ENCODE measurements around the gene TAGLN2. TPM values are rescaled to one million over a fixed set of nuclear protein-coding genes. Genes with fewer than 3 reads are reported as not detected.
A peak's percentile ranks its signal among the peaks of the same experiment; 100 is the strongest.
"Not testable (repeated sequence)": the region's sequence is repeated elsewhere in the genome, so short reads cannot be mapped to it uniquely, and the experiment has no call there.

The TAGLN2 gene
- total RNA-seq, 3 donors from 2014 or later = 338 to 362 (median 353) TPM

- ATAC-seq (no peak), DNase-seq (no peak)
- Mint-ChIP-seq H3K4me1 (ENCODE audit: low read depth) (peaks cover 70% of the 10 kb centered on the region), H3K36me3 (ENCODE audit: insufficient read depth) (peaks cover 39% of the 10 kb centered on the region), H3K9me3 (no peaks in the 10 kb centered on the region), H3K27me3 (ENCODE audit: low read depth) (no peaks in the 10 kb centered on the region), H3K4me3 (no peak overlapping the region)
These were observed 8.9 kb downstream of the TAGLN2 start for GRCh38 chr1:159916242-159917051.

- H3K27me3 Mint-ChIP-seq (ENCODE audit: low read depth) = no peaks in the 10 kb centered on the region
- H3K9me3 Mint-ChIP-seq = no peaks in the 10 kb centered on the region
- DNase-seq (no peak), ATAC-seq (no peak)
- peaks cover 70% of the 10 kb centered on the region for H3K4me1 Mint-ChIP-seq (ENCODE audit: low read depth)
- peaks cover 34% of the 10 kb centered on the region for H3K36me3 Mint-ChIP-seq (ENCODE audit: insufficient read depth)
- no peak overlapping the region for H3K4me3 Mint-ChIP-seq
These were observed 9.6 kb downstream of the TAGLN2 start for GRCh38 chr1:159915571-159916241.

GRCh38 chr1:159914252-159915018 is 10.9 kb downstream of the TAGLN2 start:
- Mint-ChIP-seq H3K9me3 (no peaks in the 10 kb centered on the region), H3K4me1 (ENCODE audit: low read depth) (peaks cover 70% of the 10 kb centered on the region), H3K36me3 (ENCODE audit: insufficient read depth) (peaks cover 21% of the 10 kb centered on the region), H3K27me3 (ENCODE audit: low read depth) (no peaks in the 10 kb centered on the region), H3K4me3 (no peak overlapping the region)
- ATAC-seq (no peak), DNase-seq (no peak)

- Mint-ChIP-seq H3K4me1 (ENCODE audit: low read depth) (peaks cover 63% of the 10 kb centered on the region), H3K36me3 (ENCODE audit: insufficient read depth) (peaks cover 15% of the 10 kb centered on the region), H3K27me3 (ENCODE audit: low read depth) (no peaks in the 10 kb centered on the region), H3K9me3 (no peaks in the 10 kb centered on the region), H3K4me3 (no peak overlapping the region)
- ATAC-seq (no peak), DNase-seq (no peak)
These were observed 11.7 kb downstream of the TAGLN2 start for GRCh38 chr1:159913451-159914192.

GRCh38 chr1:159911326-159912070 is 13.8 kb downstream of the TAGLN2 start:
- Mint-ChIP-seq H3K36me3 (ENCODE audit: insufficient read depth) (peaks cover 2% of the 10 kb centered on the region), H3K9me3 (no peaks in the 10 kb centered on the region), H3K27me3 (ENCODE audit: low read depth) (no peaks in the 10 kb centered on the region), H3K4me1 (ENCODE audit: low read depth) (peaks cover 63% of the 10 kb centered on the region), H3K4me3 (peak overlapping the region; percentile 17)
- no peak for DNase-seq
- ATAC-seq = no peak

- Mint-ChIP-seq H3K9me3 (no peaks in the 10 kb centered on the region), H3K27me3 (ENCODE audit: low read depth) (no peaks in the 10 kb centered on the region), H3K4me1 (ENCODE audit: low read depth) (peaks cover 49% of the 10 kb centered on the region)
These were observed 17.0 kb downstream of the TAGLN2 start for GRCh38 chr1:159908031-159908940.

GRCh38 chr1:159906960-159907359 is 18.3 kb downstream of the TAGLN2 start:
- H3K36me3 Mint-ChIP-seq (ENCODE audit: insufficient read depth) = no peaks in the 10 kb centered on the region
- no peaks in the 10 kb centered on the region for H3K27me3 Mint-ChIP-seq (ENCODE audit: low read depth)
- peaks cover 36% of the 10 kb centered on the region for H3K4me1 Mint-ChIP-seq (ENCODE audit: low read depth)
- ATAC-seq (no peak), DNase-seq (no peak)
- no peaks in the 10 kb centered on the region for H3K9me3 Mint-ChIP-seq
- H3K4me3 Mint-ChIP-seq = no peak overlapping the region

More at GRCh38 chr1:159908031-159908940, 17.0 kb downstream of the TAGLN2 start:
- DNase-seq = no peak
- ATAC-seq = no peak
- Mint-ChIP-seq H3K36me3 (ENCODE audit: insufficient read depth) (no peaks in the 10 kb centered on the region), H3K4me3 (no peak overlapping the region)

GRCh38 chr1:159904036-159904435 is 21.3 kb downstream of the TAGLN2 start:
- not testable (repeated sequence) for H3K36me3 Mint-ChIP-seq (ENCODE audit: insufficient read depth); H3K27me3 Mint-ChIP-seq (ENCODE audit: low read depth); DNase-seq; H3K4me3 Mint-ChIP-seq; ATAC-seq; H3K9me3 Mint-ChIP-seq
- H3K4me1 Mint-ChIP-seq (ENCODE audit: low read depth) = peaks cover 12% of the 10 kb centered on the region

- ATAC-seq (no peak), DNase-seq (no peak)
- Mint-ChIP-seq H3K4me1 (ENCODE audit: low read depth) (peaks cover 7% of the 10 kb centered on the region), H3K27me3 (ENCODE audit: low read depth) (no peaks in the 10 kb centered on the region), H3K4me3 (no peak overlapping the region), H3K9me3 (no peaks in the 10 kb centered on the region), H3K36me3 (ENCODE audit: insufficient read depth) (no peaks in the 10 kb centered on the region)
These were observed 22.8 kb downstream of the TAGLN2 start for GRCh38 chr1:159902541-159902940.

GRCh38 chr1:159900755-159901360 is 24.4 kb downstream of the TAGLN2 start:
- H3K9me3 Mint-ChIP-seq = no peaks in the 10 kb centered on the region
- no peak overlapping the region for H3K4me3 Mint-ChIP-seq
- no peak for ATAC-seq
- no peaks in the 10 kb centered on the region for H3K36me3 Mint-ChIP-seq (ENCODE audit: insufficient read depth)
- H3K4me1 Mint-ChIP-seq (ENCODE audit: low read depth) = no peaks in the 10 kb centered on the region
- H3K27me3 Mint-ChIP-seq (ENCODE audit: low read depth) = no peaks in the 10 kb centered on the region
- DNase-seq = no peak

GRCh38 chr1:159900086-159900680 is 25.1 kb downstream of the TAGLN2 start, which contains the start of gene CFAP45:
Gene CFAP45 (minus strand): TSS chr1:159900165. CDS start chr1:159900098, 67 bp downstream.
- Mint-ChIP-seq H3K27me3 (ENCODE audit: low read depth) (no peaks in the 10 kb centered on the region), H3K4me3 (no peak within 1 kb of the TSS), H3K9me3 (no peaks in the 10 kb centered on the region), H3K4me1 (ENCODE audit: low read depth) (no peaks in the 10 kb centered on the region), H3K36me3 (ENCODE audit: insufficient read depth) (no peaks in the 10 kb centered on the region)
- ATAC-seq (no peak), DNase-seq (no peak)

GRCh38 chr1:159899634-159900033 is 25.7 kb downstream of the TAGLN2 start:
- H3K27me3 Mint-ChIP-seq (ENCODE audit: low read depth); DNase-seq; ATAC-seq; H3K4me1 Mint-ChIP-seq (ENCODE audit: low read depth); H3K9me3 Mint-ChIP-seq; H3K36me3 Mint-ChIP-seq (ENCODE audit: insufficient read depth); H3K4me3 Mint-ChIP-seq: not testable (repeated sequence)

Data from activated T-cell treated with anti-CD3 and anti-CD28 coated beads, Interleukin-2, amount 50 U/mL, for 4 hours (primary cell).